NCI-H345 treated with DMSO at 0.1 percent for 48 hours (cell line): ENCODE data around the gene ARID3B.
"Not testable (repeated sequence)": the region's sequence is repeated elsewhere in the genome, so short reads cannot be mapped to it uniquely, and the experiment has no call there.

Source experiments
- DNase-seq: peaks from one replicate; lab custom pipeline; 2025; ENCODE audit not compliant: unreplicated experiment; lab: John Stamatoyannopoulos, UW

Gene ARID3B

DNA sequence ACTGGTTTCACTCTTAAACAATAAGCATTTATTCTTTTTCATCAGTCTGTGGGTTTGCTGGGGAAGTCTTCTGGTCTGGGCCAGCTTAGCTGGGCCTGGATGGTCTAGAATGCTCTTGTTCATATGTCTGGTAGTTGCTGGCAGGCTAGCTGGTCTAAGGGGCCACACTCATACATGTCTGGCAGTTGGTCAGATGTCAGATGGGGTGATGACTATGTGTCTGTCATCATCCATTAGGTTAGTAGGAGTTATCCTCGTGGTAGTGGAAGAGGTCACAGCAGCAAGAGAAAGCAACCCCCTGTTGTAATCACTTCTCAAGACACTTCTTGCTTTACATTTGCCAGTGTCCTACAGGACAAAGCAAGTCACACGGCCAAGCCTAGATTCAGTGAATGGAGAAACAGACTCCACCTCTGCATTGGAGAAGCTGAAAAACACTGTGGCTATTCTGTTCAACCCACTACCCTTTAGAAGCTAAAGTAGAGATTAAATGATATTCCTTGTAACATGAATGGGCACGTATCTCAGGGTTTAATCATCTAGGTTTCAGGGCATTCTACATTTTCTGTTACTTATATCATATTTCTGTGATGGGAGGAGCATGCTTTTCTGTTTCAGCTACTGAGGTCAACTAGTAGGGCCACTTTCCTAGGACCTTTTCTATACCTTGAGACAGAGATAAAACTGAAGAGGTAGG lies 5.5 kb upstream of the ARID3B start:
- DNase-seq = no peak

DNA sequence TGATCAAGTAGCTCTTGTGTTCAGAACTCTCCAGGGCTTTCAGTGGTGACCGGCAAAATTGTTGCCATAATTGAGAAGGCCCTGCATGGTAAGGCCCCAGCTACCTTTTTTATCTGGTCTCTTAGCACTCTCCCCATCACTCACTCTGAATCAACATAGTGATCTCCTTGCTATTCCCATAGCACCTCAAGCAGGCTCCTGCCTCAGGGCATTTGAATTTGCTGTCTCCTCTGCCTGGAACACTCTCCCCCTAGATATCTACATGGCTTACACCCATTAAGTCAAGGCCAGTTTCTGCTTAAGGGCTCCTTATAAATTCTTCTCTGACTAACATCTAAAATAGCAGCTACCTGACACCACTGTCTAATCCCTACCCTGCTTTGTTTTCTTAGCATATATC lies 3.3 kb upstream of the ARID3B start:
- no peak for DNase-seq

DNA sequence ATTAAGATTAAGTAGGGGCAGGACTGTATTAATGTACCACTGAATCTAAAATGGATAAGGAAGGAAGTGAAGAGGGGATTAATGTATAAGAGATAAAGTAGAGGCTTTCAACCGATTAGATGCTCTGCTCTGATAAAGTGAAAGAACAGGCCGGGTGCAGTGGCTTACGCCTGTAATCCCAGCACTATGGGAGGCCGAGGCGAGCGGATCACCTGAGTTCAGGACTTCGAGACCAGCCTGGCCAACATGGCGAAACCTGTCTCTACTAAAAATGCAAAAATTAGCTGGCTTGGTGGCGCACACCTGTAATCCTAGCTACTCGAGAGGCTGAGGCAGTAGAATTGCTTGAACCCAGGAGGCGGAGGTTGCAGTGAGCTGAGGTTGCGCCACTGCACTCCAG lies 1.5 kb upstream of the ARID3B start:
- not testable (repeated sequence) for DNase-seq

DNA sequence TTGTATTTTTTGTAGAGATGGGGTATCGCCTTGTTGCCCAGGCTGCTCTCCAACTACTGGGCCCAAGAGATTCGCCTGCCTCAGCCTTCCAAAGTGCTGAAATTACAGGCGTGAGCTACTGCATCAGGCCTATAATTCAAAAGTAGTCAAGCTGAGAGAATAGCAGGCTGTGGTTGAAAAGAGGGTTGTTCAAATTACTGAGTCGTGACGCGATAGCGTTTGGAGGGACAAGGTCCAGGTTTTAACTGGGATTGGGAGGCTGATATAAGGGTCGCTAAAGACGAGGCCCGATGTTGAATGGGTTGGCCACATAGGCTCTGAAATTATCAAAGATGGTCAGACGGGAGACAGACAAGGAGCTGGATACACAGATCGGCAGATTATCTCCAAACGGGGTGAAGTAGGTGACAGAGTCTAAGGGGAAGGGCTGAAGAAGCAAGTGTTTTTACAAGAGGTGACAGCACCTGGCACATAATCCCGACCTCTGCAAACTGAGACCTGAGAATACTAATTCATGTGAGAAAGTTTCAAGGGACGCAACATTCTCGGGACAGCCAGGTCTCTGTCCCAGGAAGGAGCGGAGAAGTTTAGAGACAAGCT lies 759 bp upstream of the ARID3B start:
- no peak for DNase-seq

DNA sequence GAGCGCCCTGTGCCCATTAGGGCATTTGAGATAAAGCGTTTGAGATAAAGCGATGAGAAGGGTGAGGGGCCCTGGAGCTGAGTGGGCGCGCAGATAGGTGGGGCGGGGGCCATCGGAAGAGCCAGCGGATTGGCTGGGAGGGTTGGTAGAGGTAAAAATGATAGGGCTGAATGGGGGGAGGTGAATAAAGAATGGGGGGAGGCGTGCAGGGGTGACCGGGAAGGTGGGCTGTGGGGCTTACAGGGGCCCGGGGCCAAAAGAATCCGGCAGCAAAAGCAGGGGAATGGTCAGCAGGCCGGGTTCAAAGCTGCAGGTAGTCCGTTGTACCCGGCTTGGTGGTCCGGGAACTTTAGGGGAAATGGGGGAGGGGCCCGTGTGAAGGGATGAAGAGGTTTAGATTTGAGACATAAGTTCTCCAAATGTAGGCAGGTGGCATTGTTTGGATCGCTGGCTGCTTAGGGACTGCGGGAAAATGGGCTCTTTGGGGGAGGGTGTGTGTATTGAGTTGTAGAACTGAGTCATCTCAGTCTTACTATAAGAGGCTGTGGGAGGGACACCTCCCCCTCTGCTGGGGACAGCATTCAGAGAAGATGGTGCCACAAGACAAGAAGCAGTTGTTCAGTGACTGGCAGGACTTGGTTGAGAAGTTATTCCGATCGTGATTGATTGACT lies 610 bp downstream of the ARID3B start:
- no peak for DNase-seq

DNA sequence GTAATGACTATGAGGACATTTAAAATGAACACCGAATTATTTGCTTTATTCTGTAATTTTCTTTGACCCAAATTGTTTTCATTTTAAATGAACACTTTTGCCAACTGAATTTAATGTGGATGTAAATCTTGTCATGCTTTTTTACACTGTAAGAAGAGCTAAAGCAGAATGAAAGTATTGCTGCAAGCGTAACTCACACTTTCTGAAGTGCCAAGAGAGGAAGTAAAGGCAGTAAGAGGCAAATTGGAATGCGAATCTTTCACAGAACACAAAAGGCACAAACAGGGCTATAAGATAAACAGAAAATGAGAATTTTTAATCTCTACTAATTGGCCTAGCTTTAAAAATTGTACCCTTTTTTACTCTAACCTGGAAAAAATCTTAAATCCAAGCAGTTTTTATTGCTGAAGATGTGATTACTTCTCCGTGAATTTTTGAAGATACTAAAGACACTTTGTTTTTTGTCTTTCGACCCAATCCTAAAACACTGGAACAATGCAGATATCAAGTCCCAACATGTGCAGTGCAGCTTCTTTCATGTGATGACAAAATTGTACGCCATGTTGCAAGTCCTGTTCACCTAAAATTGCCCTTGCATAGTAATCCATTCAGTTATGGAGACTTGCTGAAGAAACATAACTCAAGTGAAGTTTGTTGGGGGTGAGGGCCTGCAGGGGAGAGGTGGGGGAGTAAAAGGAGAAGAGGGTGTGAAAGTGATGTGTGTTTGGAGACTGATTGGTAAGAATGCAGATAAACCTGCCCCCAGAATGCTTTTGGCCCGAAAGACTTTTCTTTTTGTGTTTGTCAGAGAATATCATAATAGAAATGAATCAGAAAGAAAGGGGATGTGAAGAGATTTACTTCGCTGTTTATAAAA lies 1.4 kb downstream of the ARID3B start:
- DNase-seq = no peak

DNA sequence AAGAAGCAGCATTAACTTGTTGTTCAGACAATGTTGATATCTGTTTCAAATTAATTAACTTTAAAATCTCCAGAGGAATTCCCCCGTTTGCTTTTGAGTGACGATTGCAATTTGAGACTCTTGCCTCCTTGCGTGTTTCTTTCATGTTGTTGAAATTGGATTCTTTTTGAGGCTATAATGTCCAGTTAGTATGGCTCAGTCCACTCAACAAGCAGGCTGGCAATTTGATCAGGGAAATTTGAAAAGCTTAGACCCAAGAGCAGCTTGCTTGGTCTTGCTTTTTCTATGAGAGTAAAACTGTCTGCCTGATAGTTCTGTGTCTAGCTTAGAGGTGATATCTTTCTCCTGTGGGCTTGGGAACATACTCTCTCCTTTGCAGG lies 2.0 kb downstream of the ARID3B start:
- DNase-seq = no peak

DNA sequence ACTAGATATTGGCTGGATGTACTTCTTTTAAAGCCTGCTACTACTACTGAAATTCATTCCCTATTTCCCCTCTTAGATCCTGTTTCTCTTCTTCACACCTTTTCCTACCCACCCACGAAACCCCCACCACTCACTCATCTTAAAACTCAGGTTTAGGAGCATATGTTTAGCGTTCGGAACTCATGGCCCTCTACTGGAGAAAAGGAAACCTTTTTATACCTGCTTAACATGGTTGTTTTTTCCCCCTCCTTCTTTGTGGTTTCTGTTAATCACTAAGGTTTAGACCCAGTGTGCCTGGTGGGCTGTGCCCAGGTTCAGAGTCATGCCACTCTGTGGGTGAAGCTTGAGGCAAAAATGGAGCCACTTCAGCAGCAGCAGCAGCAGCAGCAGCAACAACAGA lies 2.6 kb downstream of the ARID3B start:
- no peak for DNase-seq

DNA sequence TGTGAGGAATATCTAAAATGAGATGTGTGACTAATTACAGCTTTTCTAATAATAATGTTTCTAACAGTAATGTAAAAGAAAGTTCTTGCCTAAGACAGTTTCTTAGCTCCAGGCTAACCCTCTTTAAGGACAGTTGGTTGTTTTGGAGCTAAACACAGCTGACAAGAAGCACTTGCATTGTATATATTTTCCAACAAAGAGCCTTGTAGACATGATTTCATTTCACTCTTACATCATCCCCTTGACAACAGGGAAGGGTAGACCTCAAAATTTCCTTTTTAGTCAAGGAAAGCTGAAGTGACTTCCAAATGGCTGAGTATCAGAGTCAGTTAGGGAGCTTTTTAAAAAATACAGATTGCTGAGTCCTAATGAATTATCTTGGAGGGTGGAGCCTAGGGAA lies 4.1 kb downstream of the ARID3B start:
- DNase-seq = no peak

DNA sequence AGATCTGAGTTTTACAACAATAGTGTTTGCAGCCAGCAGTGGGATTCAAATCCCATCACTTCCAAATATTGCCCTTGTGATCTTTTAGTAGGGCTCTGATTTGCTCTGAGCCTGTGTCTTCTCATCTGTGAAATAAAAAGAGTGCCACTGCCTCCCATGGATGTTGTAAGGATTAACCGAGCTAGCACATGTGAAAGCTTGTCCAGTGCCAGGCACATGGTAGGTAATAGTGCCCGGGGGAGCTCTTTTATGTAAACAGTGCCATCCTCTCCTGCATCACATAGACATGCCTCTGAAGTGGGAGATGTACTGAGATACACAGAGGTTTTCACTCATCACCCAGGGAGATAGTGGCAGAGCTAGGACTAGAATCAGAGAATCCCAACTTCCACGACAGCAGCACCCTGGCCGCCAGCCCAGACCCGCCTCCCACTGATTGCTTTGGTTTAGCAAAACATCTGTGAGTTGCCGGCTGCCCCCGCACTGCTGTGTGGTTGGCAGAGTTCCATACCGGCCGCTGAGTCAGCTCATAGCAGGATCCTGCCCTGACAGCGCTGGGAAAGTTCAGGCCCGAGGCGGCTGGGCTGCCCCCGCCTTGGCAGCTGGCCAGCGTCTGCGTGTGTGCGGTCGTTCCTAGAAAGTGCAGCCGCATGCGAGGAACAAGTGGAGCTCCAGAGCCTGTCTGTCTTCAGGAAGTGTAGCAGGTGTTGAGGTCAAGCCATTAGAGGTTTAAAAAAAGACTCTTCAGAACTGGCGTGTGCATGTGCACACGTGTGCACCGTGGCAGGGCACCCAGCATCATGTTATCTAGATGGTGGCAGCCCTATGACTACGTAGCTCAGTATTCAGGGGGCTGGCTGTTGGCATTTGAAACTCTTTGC lies 5.0 kb downstream of the ARID3B start:
- DNase-seq = peak; percentile 96

DNA sequence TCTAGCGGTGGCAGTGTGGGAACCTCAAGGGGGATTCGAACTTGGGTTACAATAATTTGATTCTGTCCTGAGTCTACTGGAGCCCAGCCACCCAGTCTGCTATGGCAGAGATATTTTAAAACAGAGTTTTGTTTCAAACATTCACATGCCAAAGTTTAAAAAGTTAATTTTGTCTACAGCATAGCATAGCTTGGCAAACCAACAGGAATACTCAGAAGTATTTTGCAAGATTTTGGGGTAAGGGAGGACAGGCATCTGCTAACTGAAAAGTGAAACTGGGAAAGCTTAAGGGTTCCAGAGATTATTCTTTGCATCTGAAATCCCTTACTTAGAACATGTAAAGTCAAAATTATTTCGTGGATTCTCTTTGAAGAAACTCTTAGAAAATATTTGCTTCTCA lies 6.6 kb downstream of the ARID3B start:
- DNase-seq = no peak

DNA sequence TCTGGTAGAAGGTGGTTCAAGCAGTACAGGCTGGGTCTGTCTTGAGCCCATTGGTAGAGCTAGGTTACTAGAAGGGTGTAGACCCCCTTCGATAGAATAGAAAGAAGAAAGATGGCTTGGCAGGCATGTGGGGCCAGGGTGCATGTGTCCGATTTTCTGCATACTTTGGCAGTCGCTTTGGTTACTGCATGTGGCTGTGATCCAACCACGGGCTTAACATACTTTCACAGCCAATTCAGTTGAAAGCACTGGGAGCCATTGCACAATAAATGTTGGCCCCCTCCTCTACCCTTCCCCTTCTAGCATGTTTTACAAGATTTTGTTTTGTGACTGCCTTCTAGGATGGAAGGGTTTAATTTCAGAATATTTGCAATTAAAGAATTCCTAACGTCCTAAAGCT lies 7.2 kb downstream of the ARID3B start:
- DNase-seq = no peak

DNA sequence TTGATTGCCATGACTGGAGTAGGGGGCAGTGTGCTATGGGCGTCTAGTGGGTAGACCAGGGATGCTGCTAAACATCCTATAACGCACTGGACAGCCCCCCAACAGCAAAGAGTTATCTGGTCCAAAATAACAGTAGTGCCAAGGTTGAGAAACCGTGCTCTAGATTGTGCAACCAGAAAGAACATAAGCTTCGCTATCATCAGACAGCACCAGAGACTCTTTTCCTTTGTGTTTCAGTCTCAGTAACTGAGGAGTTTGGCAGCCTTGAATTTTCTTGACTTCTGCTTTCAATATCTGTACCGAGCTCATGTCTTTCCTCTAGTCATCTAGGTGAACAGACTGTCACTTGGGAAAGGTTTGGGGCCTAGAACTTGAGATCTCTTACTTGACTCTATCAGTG lies 8.8 kb downstream of the ARID3B start:
- DNase-seq = no peak

DNA sequence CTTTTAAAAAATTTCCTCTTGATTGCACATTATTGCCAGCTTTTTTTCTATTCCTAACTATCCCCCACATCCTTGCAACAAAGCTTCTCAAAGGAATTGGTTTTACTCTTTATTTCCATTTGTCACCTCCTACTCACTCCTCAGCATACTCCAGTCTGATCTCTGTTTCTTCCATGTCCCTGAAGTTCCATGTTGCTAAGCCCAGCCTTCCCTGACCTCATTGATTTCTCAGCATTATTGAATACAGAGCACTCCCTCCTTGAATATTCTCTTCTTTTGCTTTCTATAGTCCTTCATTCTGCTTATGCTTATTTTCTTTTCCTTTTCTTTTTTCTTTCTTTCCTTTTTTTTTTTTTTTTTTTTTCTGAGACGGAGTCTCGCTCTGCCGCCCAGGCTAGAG lies 10.7 kb downstream of the ARID3B start:
- DNase-seq = no peak

DNA sequence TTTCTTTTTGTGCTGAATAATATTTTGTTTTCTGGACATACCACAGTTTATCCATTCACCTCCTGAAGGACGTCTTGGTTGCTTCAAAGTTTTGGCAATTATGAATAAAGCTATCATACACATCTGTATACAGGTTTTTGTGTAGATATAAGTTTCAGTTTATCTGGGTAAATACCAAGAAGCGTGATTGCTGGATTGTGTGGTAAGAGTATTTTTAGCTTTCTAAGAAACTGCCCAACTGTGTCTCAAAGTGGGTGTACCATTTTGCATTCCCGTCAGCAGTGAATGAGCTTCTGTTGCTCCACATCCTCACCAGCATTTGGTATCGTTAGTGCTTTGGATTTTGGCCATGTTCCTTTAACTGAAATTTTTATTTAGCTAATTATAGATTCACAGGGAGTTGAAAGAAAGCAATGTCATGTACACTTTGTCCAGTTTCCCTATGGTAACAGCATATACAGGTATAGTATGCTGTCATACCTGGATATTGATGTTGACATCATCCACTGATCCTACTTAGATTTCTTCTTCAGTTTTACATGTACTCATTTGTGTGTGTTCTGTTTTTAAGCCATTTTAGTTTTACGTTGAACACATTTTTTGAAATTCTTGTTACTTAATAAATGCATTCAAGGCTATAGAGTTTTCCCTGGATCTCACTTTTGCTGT lies 11.9 kb downstream of the ARID3B start:
- no peak for DNase-seq

DNA sequence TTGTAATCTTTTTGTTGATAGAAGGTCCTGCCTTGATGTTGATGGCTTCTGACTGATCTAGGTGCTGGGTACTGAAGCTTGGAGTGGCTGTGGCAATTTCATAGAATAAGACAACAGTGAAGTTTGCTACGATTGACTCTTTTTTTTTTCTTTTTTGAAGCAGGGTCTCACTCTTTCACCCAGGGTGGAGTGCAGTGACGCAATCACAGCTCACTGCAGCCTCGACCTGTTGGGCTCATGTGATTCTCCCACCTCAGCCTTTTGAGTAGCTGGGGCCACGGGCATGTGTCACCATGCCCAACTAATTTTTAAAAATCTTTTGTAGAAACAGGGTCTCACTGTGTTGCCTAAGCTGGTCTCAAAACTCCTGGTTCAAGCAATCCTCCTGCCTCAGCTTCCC lies 14.2 kb downstream of the ARID3B start:
- DNase-seq = no peak

DNA sequence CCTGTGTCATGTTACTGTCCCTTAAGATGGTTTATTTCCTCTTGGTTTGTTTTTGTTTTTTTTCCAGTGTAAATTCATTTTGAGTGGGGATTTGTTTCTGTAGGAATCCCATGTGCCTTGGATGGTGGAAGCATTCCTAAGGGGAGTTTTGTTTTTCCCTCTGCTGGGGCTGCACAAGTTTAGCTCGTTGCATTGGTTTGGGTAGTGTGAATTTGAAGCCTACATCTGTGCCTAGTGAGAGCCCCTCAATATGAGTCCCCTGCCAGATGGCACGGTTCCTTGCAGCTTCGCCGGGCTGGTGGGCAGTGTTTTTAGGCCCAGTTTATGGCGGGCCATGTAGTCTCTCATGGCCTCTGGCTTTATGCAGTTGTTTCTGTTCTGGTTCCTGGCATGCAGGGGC lies 17.7 kb downstream of the ARID3B start:
- DNase-seq = no peak

DNA sequence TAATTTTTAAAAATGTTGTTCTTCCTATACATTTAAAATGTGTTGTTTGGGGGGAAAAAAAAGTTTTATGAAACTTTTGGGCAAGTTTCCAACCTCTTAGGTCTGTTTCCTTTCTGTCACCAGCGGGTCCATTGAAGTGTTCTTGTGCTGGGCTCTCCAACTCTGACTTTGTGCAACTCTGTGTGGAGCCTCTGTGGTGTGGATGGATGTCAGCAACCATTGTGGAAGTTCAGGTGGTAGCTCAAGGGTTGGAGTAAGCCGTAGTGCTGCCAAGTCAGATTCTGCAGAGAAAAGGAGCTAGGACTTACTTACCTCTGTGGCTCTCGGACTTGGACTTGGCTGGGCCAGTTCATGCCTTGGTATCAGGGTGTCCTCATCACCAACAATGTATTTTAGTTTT lies 22.4 kb downstream of the ARID3B start:
- no peak for DNase-seq

DNA sequence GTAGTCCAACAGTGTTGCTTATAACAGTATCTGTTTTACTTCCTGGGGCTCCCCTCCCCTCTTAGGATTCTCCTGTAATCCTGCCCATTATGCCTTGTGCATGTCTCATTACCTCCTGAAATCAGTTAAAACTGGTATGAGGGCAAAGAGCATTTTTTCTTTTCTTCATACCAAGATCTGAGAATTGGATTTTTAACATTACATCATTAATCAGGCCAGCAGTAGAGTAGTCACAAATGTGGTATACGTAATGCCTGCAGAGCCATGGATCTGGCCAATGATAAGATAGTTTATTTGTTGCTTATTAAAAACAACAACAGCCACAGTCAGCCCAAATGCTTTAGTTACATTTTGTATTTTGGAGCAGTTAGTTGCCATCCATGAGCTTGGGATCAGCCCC lies 23.2 kb downstream of the ARID3B start:
- DNase-seq = no peak

DNA sequence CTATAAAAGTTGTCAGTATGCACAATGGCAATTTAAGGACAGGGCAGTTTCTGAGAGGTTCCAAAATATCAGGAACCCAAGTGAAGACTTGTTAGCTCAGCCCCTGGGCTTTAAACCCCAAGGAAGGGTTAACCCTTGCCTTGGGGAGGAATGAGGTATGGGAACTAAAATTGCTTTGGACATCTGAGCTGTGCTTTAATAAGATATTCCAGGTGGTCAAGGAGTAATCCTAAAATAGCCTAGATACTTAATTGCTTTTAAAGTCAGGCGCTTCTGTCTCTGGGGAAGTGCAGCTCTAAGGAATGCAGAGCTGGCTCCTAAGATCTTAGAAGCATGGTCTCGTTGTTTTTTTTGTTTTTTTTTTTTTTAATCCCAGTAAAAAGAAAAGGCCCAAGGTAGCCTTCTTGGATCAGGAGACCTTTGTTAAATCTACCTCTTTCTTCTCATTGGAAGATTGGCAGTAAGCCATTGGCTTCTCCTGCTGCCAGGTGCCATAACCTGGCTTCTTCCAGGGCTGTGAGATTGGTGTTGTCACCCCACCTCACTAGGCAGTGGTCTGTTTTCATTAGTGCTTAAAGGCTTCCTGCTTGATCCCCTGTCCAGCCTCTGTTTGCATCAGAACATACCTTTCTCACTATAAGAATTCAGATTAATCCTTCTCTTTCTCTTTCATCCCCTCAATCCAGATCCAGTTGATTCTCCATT lies 24.5 kb downstream of the ARID3B start:
- DNase-seq = no peak
